GM13977 (cell line): ENCODE measurements around the gene PRRT2.
"Not testable (repeated sequence)": the region's sequence is repeated elsewhere in the genome, so short reads cannot be mapped to it uniquely, and the experiment has no call there.

Experiments used
- DNase-seq: peaks from one replicate; pipeline ENCODE4 v3.0.0; 2012; ENCODE audit warnings: low spot score
- CTCF ChIP-seq: IDR thresholded peaks from 2 replicates; pipeline ENCODE4 v1.5.1; 2012; ENCODE audit warnings: mild to moderate bottlenecking, control low read depth; ENCODE audit not compliant: insufficient read depth; ENCODE audit errors: extremely low read depth, missing control alignments
- in situ Hi-C: fragments of 300-500 bp; cut with MboI; formaldehyde crosslinking; loops from one replicate; pipeline ENCODE4 v1.12.0; 2022; ENCODE audit warnings: low sequenced_read_pairs, low pct_unique_long_range_greater_than_20kb, mixed read lengths, inconsistent platforms; ENCODE audit not compliant: unreplicated experiment

Gene PRRT2

GRCh38 chr16:29825145-29826044, 13.4 kb downstream of the PRRT2 start:
- in situ Hi-C loops: no loop called here
- DNase-seq: peak; percentile 80

GRCh38 chr16:29826342-29826695, 14.3 kb downstream of the PRRT2 start:
- DNase-seq: no peak
- TF ChIP-seq CTCF: no peak
- in situ Hi-C loops: no loop called here

More at GRCh38 chr16:29825145-29826044, 13.4 kb downstream of the PRRT2 start:
- no peak for TF ChIP-seq CTCF

- TF ChIP-seq CTCF: no peak
- DNase-seq: no peak
- in situ Hi-C loops: no loop called here
Observed at GRCh38 chr16:29830774-29831173, 18.8 kb downstream of the PRRT2 start.

GRCh38 chr16:29831490-29831889, 19.5 kb downstream of the PRRT2 start:
- DNase-seq: no peak
- TF ChIP-seq CTCF: no peak
- in situ Hi-C loops: no loop called here

GRCh38 chr16:29833219-29833618, 21.2 kb downstream of the PRRT2 start:
- DNase-seq, in situ Hi-C loops: not testable (repeated sequence)

- in situ Hi-C loops: no loop called here
- no peak for TF ChIP-seq CTCF
- no peak for DNase-seq
Observed at GRCh38 chr16:29834079-29834478, 22.1 kb downstream of the PRRT2 start.

- DNase-seq: no peak
- in situ Hi-C loops: no loop called here
- no peak for TF ChIP-seq CTCF
Observed at GRCh38 chr16:29835926-29836325, 23.9 kb downstream of the PRRT2 start.
